Vagina (tissue), 2 donors: ENCODE results near the gene AGPAT4.

ENCODE experiments used
- CTCF ChIP-seq, 3 experiments: fragments of 450-650 bp in 2 of 3; fragments of 200-600 bp in 1 of 3; sonication (generic) in 1 of 3; IDR thresholded peaks; one replicate each; pipeline ENCODE4 v1.5.1; 2017 to 2019; ENCODE audit warnings: antibody characterized with exemption in 3 of 3, mild to moderate bottlenecking in 2 of 3, moderate library complexity in 2 of 3
- POLR2A ChIP-seq, 2 donors: fragments of 450-650 bp; IDR thresholded peaks; one replicate each; pipeline ENCODE4 v1.6.1; 2017; ENCODE audit warnings: antibody characterized with exemption in 2 of 2, mild to moderate bottlenecking in 2 of 2, moderate library complexity in 2 of 2
- POLR2AphosphoS5 ChIP-seq, 2 donors: sonication (generic); formaldehyde crosslinking; IDR thresholded peaks; one replicate each; pipeline ENCODE4 v1.9.0; 2017; ENCODE audit warnings: antibody characterized with exemption in 2 of 2, mild to moderate bottlenecking in 2 of 2, low read depth in 1 of 2; ENCODE audit not compliant: insufficient read depth in 1 of 2

DNA sequence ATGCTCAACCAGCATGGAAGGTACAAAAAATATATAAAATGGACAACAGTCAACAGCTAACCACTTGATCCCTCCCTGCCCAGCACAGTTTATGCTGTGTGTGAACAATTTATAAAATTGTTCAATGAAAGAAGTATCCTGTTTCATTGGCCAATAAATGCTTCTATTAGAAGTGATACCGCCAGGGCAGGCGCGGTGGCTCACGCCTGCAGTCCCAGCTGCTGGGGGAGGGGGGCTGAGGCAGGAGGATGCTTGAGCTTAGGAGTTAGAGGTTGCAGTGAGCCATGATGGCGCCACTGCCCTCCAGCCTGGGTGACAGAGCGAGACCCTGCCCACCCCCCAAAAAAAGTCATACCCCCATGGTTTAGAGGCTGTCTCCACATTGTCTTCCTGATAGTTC lies 4.6 kb downstream of the AGPAT4 start:
- no peak for TF ChIP-seq CTCF (IDR thresholded peaks at IDR 0.05)
- no peak for TF ChIP-seq POLR2A (IDR thresholded peaks at IDR 0.05)
- TF ChIP-seq POLR2AphosphoS5 (IDR thresholded peaks at IDR 0.05; ENCODE audit: insufficient read depth in 1 of 2, low read depth in 1 of 2) = no peak
